AML-193 (cell line): Measurements from ENCODE around the gene ANO6.

Source experiments
- DNase-seq, 2 experiments: peaks; one replicate each; lab custom pipeline; 2025; lab: John Stamatoyannopoulos, UW

ANO6 gene

GRCh38 chr12:45279931-45280830, 64.3 kb downstream of the ANO6 start:
- DNase-seq = no peak

GRCh38 chr12:45281994-45282393, 66.1 kb downstream of the ANO6 start:
- no peak for DNase-seq

GRCh38 chr12:45282411-45282810, 66.5 kb downstream of the ANO6 start:
- no peak for DNase-seq

GRCh38 chr12:45284096-45284901, 68.4 kb downstream of the ANO6 start:
- no peak for DNase-seq

- no peak for DNase-seq
Observed at GRCh38 chr12:45285717-45286116, 69.8 kb downstream of the ANO6 start.

- DNase-seq = no peak
Observed at GRCh38 chr12:45286621-45287020, 70.7 kb downstream of the ANO6 start.

GRCh38 chr12:45289245-45290215, 73.6 kb downstream of the ANO6 start:
- no peak for DNase-seq

GRCh38 chr12:45290216-45290605, 74.3 kb downstream of the ANO6 start:
- DNase-seq = no peak

GRCh38 chr12:45291518-45291917, 75.6 kb downstream of the ANO6 start:
- DNase-seq = no peak

GRCh38 chr12:45292486-45293195, 76.7 kb downstream of the ANO6 start:
- no peak for DNase-seq

GRCh38 chr12:45294906-45295305, 79.0 kb downstream of the ANO6 start:
- DNase-seq = no peak

- DNase-seq = no peak
Observed at GRCh38 chr12:45296046-45296586, 80.2 kb downstream of the ANO6 start.

- DNase-seq = no peak
Observed at GRCh38 chr12:45298047-45298446, 82.2 kb downstream of the ANO6 start.

GRCh38 chr12:45298721-45299692, 83.1 kb downstream of the ANO6 start:
- DNase-seq = no peak

- no peak for DNase-seq
Observed at GRCh38 chr12:45302621-45303369, 86.9 kb downstream of the ANO6 start.

- no peak for DNase-seq
Observed at GRCh38 chr12:45303945-45304344, 88.0 kb downstream of the ANO6 start.

- DNase-seq = no peak
Observed at GRCh38 chr12:45304514-45305178, 88.8 kb downstream of the ANO6 start.

GRCh38 chr12:45305907-45306306, 90.0 kb downstream of the ANO6 start:
- no peak for DNase-seq
